Hepatocyte (in vitro differentiated cells): ENCODE measurements around the gene AUTS2.

Experiments
- CTCF ChIP-seq: fragments of 200-600 bp; sonication (generic); IDR thresholded peaks from 2 replicates; pipeline ENCODE4 v1.5.1; 2016; ENCODE audit warnings: antibody characterized with exemption, mild to moderate bottlenecking; ENCODE audit not compliant: poor library complexity
- EZH2 ChIP-seq: fragments of 200-600 bp; sonication (generic); IDR thresholded peaks from 2 replicates; pipeline ENCODE4 v1.6.1; 2016; ENCODE audit warnings: antibody characterized with exemption, mild to moderate bottlenecking, borderline replicate concordance
- EZH2phosphoT487 ChIP-seq: fragments of 200-600 bp; sonication (generic); IDR thresholded peaks from one replicate; pipeline ENCODE4 v1.6.1; 2018; ENCODE audit warnings: antibody characterized with exemption, mild to moderate bottlenecking, low read depth, moderate library complexity; ENCODE audit not compliant: unreplicated experiment, severe bottlenecking

GRCh38 chr7:69885431-69885830 lies 287.2 kb downstream of the AUTS2 start:
- no peak for TF ChIP-seq CTCF
- no peak for TF ChIP-seq EZH2
- TF ChIP-seq EZH2phosphoT487: no peak
